SU-DHL-6 (cell line): ENCODE data around the gene PADI3.

Experiments used
- H2AFZ ChIP-seq: fragments of 200-600 bp; sonication (generic); 2 replicates; pipeline ENCODE4 v1.6.1; 2014; ENCODE audit warnings: low read depth, mild to moderate bottlenecking, moderate library complexity, mixed read lengths, antibody characterized with exemption, low read length; ENCODE audit not compliant: severe bottlenecking
- H3F3A ChIP-seq: fragments of 200-600 bp; shearing (Covaris generic); 2 replicates; pipeline ENCODE4 v1.6.0; 2016; ENCODE audit warnings: antibody characterized with exemption, mild to moderate bottlenecking; ENCODE audit not compliant: insufficient read depth
- H3K27ac ChIP-seq: fragments of 200-600 bp; sonication (generic); 2 replicates; pipeline ENCODE4 v1.5.1; 2016; ENCODE audit warnings: low read depth, mild to moderate bottlenecking, low read length, moderate library complexity, mixed read lengths
- H3K27me3 ChIP-seq: fragments of 200-600 bp; sonication (generic), shearing (Covaris generic); 2 replicates; pipeline ENCODE4 v1.6.0; 2014; ENCODE audit warnings: mild to moderate bottlenecking, low read length
- H3K36me3 ChIP-seq: fragments of 200-600 bp; sonication (generic); 2 replicates; pipeline ENCODE4 v1.6.1; 2014; ENCODE audit warnings: mild to moderate bottlenecking, low read length, mixed read lengths
- H3K4me2 ChIP-seq: fragments of 300-600, 200-600 bp; shearing (Covaris generic), sonication (generic); 2 replicates; pipeline ENCODE4 v1.6.0; 2014; ENCODE audit warnings: low read length, low read depth, mild to moderate bottlenecking; ENCODE audit not compliant: poor library complexity, severe bottlenecking
- H3K4me3 ChIP-seq: fragments of 200-600 bp; sonication (generic); 2 replicates; pipeline ENCODE4 v1.5.1; 2014; ENCODE audit warnings: antibody characterized with exemption, low read length, mild to moderate bottlenecking, mixed read lengths; ENCODE audit not compliant: insufficient read depth, poor library complexity, severe bottlenecking
- H3K79me2 ChIP-seq: fragments of 200-600 bp; sonication (generic); 2 replicates; pipeline ENCODE4 v1.6.1; 2014; ENCODE audit warnings: mild to moderate bottlenecking, low read length, moderate library complexity; ENCODE audit not compliant: insufficient read depth
- H3K9ac ChIP-seq: fragments of 200-600 bp; sonication (generic); 2 replicates; pipeline ENCODE4 v1.7.0; 2014; ENCODE audit warnings: mild to moderate bottlenecking, low read length
- H3K9me2 ChIP-seq: fragments of 200-600 bp; sonication (generic); replicated peaks from 2 replicates; pipeline ENCODE4 v1.6.1; 2014; ENCODE audit warnings: low read length; ENCODE audit not compliant: insufficient read depth
- H3K9me3 ChIP-seq: fragments of 200-600 bp; sonication (generic); 2 replicates; pipeline ENCODE4 v1.6.1; 2014; ENCODE audit warnings: low read length, mixed read lengths; ENCODE audit not compliant: insufficient read depth
- H4K20me1 ChIP-seq: fragments of 200-600 bp; sonication (generic); 2 replicates; pipeline ENCODE4 v1.6.1; 2014; ENCODE audit warnings: low read depth, mild to moderate bottlenecking, antibody characterized with exemption, low read length, moderate library complexity, mixed read lengths
- EZH2phosphoT487 ChIP-seq: fragments of 200-600 bp; sonication (generic), shearing (Covaris generic); conservative IDR thresholded peaks from 2 replicates; pipeline ENCODE4 v1.6.1; 2018; ENCODE audit warnings: mild to moderate bottlenecking, antibody characterized with exemption, low read length, moderate library complexity, mixed read lengths
- TF ChIP-seq, protein P1 (sequence below): fragments of 200-600 bp; sonication (generic); IDR thresholded peaks from one replicate; pipeline ENCODE4 v1.5.1; 2017; ENCODE audit warnings: antibody characterized with exemption, mild to moderate bottlenecking, low read length, moderate library complexity; ENCODE audit not compliant: insufficient read depth, poor library complexity, severe bottlenecking

PADI3 gene

DNA sequence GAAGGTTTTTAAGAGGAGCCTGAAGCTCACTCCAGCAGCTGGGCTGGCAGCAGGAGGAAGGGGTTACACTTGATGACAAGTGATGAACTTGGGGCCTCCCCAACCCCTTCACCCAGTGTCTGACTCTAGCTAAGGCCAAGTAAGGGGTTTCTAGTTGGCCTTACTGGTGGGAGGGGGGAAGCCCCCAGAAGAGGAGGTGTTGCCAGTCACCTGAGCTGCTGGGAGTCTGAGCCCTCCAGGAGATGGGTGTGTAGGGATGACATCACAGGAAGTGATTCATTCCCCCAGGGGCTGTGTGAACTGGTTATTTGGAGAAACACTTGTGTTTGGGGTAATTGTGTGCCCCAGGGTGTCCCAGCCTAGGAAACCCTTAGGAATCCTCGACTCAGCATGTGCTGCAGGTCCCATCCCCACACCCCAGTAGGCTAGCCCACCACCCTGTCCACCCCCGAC, 40.9 kb upstream of the PADI3 start:
- Histone ChIP-seq H3K27me3 (no peaks in the 10 kb centered on the region), H3K4me3 (no peak overlapping the region), H3K4me2 (no peak overlapping the region), H3F3A (no peaks in the 10 kb centered on the region), H3K79me2 (no peaks in the 10 kb centered on the region), H3K9me3 (no peaks in the 10 kb centered on the region), H3K36me3 (no peaks in the 10 kb centered on the region), H3K9me2 (no peaks in the 10 kb centered on the region), H3K27ac (no peak overlapping the region), H2AFZ (no peak overlapping the region), H4K20me1 (no peaks in the 10 kb centered on the region), H3K9ac (no peak overlapping the region)
- no peak for TF ChIP-seq EZH2phosphoT487
- TF ChIP-seq, protein P1, sequence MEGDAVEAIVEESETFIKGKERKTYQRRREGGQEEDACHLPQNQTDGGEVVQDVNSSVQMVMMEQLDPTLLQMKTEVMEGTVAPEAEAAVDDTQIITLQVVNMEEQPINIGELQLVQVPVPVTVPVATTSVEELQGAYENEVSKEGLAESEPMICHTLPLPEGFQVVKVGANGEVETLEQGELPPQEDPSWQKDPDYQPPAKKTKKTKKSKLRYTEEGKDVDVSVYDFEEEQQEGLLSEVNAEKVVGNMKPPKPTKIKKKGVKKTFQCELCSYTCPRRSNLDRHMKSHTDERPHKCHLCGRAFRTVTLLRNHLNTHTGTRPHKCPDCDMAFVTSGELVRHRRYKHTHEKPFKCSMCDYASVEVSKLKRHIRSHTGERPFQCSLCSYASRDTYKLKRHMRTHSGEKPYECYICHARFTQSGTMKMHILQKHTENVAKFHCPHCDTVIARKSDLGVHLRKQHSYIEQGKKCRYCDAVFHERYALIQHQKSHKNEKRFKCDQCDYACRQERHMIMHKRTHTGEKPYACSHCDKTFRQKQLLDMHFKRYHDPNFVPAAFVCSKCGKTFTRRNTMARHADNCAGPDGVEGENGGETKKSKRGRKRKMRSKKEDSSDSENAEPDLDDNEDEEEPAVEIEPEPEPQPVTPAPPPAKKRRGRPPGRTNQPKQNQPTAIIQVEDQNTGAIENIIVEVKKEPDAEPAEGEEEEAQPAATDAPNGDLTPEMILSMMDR, result no peak

DNA sequence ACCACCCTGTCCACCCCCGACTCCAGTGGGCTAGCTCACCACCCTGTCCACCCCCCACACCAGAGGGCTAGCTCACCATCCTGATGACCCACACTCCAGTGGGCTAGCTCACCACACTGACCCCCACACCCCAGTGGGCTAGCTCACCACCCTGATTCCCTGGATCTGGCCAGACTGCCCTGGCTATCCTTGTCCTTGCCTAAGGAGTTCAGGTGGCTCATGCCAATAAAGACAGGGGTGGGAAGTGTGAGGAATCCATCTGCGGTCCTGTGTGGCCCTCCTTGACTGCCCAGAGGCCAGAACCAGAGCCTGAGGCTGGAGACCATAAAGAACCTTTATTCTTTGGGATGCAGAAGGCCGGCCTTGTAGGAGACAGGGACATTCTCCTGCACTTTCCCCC, 40.4 kb upstream of the PADI3 start:
- H2AFZ ChIP-seq, result no peak overlapping the region
- H3K9me2 ChIP-seq, result no peaks in the 10 kb centered on the region
- no peak overlapping the region for H3K27ac ChIP-seq
- H3K4me2 ChIP-seq, result no peak overlapping the region
- no peaks in the 10 kb centered on the region for H4K20me1 ChIP-seq
- H3K27me3 ChIP-seq, result no peaks in the 10 kb centered on the region
- H3K36me3 ChIP-seq, result no peaks in the 10 kb centered on the region
- TF ChIP-seq, protein P1, result no peak
- no peak for TF ChIP-seq EZH2phosphoT487
- H3K79me2 ChIP-seq, result no peaks in the 10 kb centered on the region
- H3K9me3 ChIP-seq, result no peaks in the 10 kb centered on the region
- no peak overlapping the region for H3K4me3 ChIP-seq
- H3F3A ChIP-seq, result no peaks in the 10 kb centered on the region
- no peak overlapping the region for H3K9ac ChIP-seq

DNA sequence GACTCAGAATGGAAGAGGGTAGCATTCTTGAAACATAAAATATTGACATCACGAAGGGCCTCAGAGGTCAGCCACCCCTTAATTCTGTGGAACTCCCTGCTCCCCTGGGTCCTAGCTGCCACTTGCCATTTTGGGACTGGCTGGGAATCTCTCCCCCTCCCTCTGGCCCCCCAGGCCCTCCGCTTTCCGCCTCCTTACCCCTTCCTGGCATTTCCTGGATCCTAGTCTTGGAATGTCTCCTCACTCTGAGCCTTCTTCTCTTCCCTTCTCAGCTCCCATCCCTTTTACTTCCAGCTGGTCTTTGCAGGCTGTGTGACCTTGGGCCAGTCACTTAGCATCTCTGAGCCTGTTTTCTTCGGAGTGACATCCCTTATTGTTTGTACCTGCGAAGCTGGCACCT, 39.5 kb upstream of the PADI3 start:
- Histone ChIP-seq H3F3A (no peaks in the 10 kb centered on the region), H3K9me3 (no peaks in the 10 kb centered on the region), H2AFZ (no peak overlapping the region), H3K4me2 (no peak overlapping the region), H3K9me2 (no peaks in the 10 kb centered on the region), H3K27ac (no peak overlapping the region), H3K4me3 (no peak overlapping the region), H3K27me3 (no peaks in the 10 kb centered on the region), H3K36me3 (no peaks in the 10 kb centered on the region), H3K79me2 (no peaks in the 10 kb centered on the region), H4K20me1 (no peaks in the 10 kb centered on the region), H3K9ac (no peak overlapping the region)
- no peak for TF ChIP-seq EZH2phosphoT487
- TF ChIP-seq, protein P1, result no peak

DNA sequence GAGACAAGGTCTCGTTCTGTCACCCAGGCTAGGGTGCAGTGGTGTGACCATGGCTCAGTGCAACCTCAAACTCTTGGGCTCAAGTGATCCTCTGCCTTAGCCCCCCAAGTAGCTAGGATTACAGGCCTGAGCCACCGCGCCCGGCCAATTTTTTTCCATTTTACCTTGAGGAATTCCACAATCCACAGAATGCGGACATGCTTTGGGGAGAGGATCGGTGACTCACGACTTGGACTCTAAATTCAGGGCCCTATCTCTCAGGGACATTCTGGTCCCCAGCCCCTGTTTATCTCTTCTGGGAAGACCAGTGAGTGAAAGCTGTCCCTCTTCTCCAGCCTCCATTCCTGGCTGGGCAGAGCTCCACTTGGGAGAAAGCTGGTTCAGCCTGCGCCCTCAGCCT, 38.7 kb upstream of the PADI3 start:
- H2AFZ ChIP-seq, result no peak overlapping the region
- no peaks in the 10 kb centered on the region for H4K20me1 ChIP-seq
- TF ChIP-seq EZH2phosphoT487, result no peak
- TF ChIP-seq, protein P1, result no peak
- H3K36me3 ChIP-seq, result no peaks in the 10 kb centered on the region
- H3K4me3 ChIP-seq, result no peak overlapping the region
- H3K79me2 ChIP-seq, result no peaks in the 10 kb centered on the region
- H3K9ac ChIP-seq, result no peak overlapping the region
- no peaks in the 10 kb centered on the region for H3K9me3 ChIP-seq
- no peaks in the 10 kb centered on the region for H3K9me2 ChIP-seq
- H3F3A ChIP-seq, result no peaks in the 10 kb centered on the region
- no peaks in the 10 kb centered on the region for H3K27me3 ChIP-seq
- no peak overlapping the region for H3K27ac ChIP-seq
- H3K4me2 ChIP-seq, result no peak overlapping the region
